Neural progenitor cell (in vitro differentiated cells): ENCODE results near the gene SIGLEC9. TPM values are rescaled to one million over a fixed set of nuclear protein-coding genes. Genes with fewer than 3 reads are reported as not detected.

ENCODE experiments used
- DNase-seq: peaks from one replicate; pipeline ENCODE4 v3.0.0-alpha.2; 2016; ENCODE audit warnings: low spot score
- H2AFZ ChIP-seq: fragments of 200-600 bp; sonication (generic); replicated peaks from 2 replicates; pipeline ENCODE4 v1.6.1; 2016; ENCODE audit warnings: antibody characterized with exemption
- H3F3A ChIP-seq: fragments of 200-600 bp; sonication (generic); 2 replicates; pipeline ENCODE4 v1.6.1; 2016; ENCODE audit warnings: antibody characterized with exemption, low read depth
- H3K27ac ChIP-seq: fragments of 200-600 bp; sonication (generic); 2 replicates; pipeline ENCODE4 v1.5.1; 2016; ENCODE audit warnings: mild to moderate bottlenecking
- H3K27me3 ChIP-seq: fragments of 200-600 bp; sonication (generic); 2 replicates; pipeline ENCODE4 v1.6.1; 2016; ENCODE audit warnings: mild to moderate bottlenecking, moderate library complexity
- H3K36me3 ChIP-seq: fragments of 200-600 bp; sonication (generic); 2 replicates; pipeline ENCODE4 v1.5.1; 2016
- H3K4me1 ChIP-seq: fragments of 200-600 bp; sonication (generic); 2 replicates; pipeline ENCODE4 v1.6.1; 2016; ENCODE audit warnings: mixed run types
- H3K4me2 ChIP-seq: fragments of 200-600 bp; sonication (generic); 2 replicates; pipeline ENCODE4 v1.6.1; 2016
- H3K4me3 ChIP-seq: fragments of 200-600 bp; sonication (generic); 2 replicates; pipeline ENCODE4 v1.5.1; 2016
- H3K79me2 ChIP-seq: fragments of 200-600 bp; sonication (generic); 2 replicates; pipeline ENCODE4 v1.6.1; 2016; ENCODE audit warnings: low read depth
- H3K9ac ChIP-seq: fragments of 200-600 bp; sonication (generic); 2 replicates; pipeline ENCODE4 v1.6.1; 2016
- H3K9me3 ChIP-seq: fragments of 200-600 bp; sonication (generic); 2 replicates; pipeline ENCODE4 v1.5.1; 2016; ENCODE audit warnings: low read depth
- H4K20me1 ChIP-seq: fragments of 200-600 bp; sonication (generic); 2 replicates; pipeline ENCODE4 v1.6.1; 2016; ENCODE audit warnings: low read depth
- H3K27ac Mint-ChIP-seq: 3 replicates; pipeline ENCODE4 v1.8.0; 2021; ENCODE audit warnings: mixed read lengths
- H3K27me3 Mint-ChIP-seq: 2 replicates; pipeline ENCODE4 v1.8.0; 2022; ENCODE audit warnings: low read depth, mild to moderate bottlenecking, inconsistent platforms, moderate library complexity, mixed read lengths; ENCODE audit not compliant: insufficient read depth
- H3K36me3 Mint-ChIP-seq: 3 replicates; pipeline ENCODE4 v1.8.0; 2021; ENCODE audit warnings: mixed read lengths
- H3K4me1 Mint-ChIP-seq: 3 replicates; pipeline ENCODE4 v1.8.0; 2021; ENCODE audit warnings: mixed read lengths
- H3K4me3 Mint-ChIP-seq: 3 replicates; pipeline ENCODE4 v1.8.0; 2021; ENCODE audit warnings: mild to moderate bottlenecking, moderate library complexity, mixed read lengths
- H3K9me3 Mint-ChIP-seq: 3 replicates; pipeline ENCODE4 v1.8.0; 2020; ENCODE audit warnings: mixed read lengths
- CTCF ChIP-seq: fragments of 200-600 bp; sonication (generic); IDR thresholded peaks from 2 replicates; pipeline ENCODE4 v1.5.1; 2017; ENCODE audit warnings: antibody characterized with exemption, mild to moderate bottlenecking
- EZH2 ChIP-seq: fragments of 200-600 bp; sonication (generic); IDR thresholded peaks from 2 replicates; pipeline ENCODE4 v1.6.1; 2017; ENCODE audit warnings: antibody characterized with exemption, mild to moderate bottlenecking, moderate library complexity
- EZH2phosphoT487 ChIP-seq: fragments of 200-600 bp; sonication (generic); IDR thresholded peaks from 2 replicates; pipeline ENCODE4 v1.6.1; 2017; ENCODE audit warnings: antibody characterized with exemption
- total RNA-seq: library from RNA; depleted of rRNA; stranded (reverse); fragments of >200 nt; gene quantifications from 2 replicates; pipeline ENCODE4 v1.2.3, GENCODE V29; 2015; ENCODE audit warnings: low replicate concordance

SIGLEC9 gene
- total RNA-seq, 1 donor from 2014 or later, result not detected

GRCh38 chr19:51138549-51138979 is 13.9 kb downstream of the SIGLEC9 start:
- Mint-ChIP-seq H3K36me3 (no peaks in the 10 kb centered on the region), H3K4me1 (peaks cover 20% of the 10 kb centered on the region), H3K27ac (no peak overlapping the region), H3K27me3 (peaks cover 4% of the 10 kb centered on the region), H3K4me3 (no peak overlapping the region), H3K9me3 (peaks cover 4% of the 10 kb centered on the region)
- H3K27me3 ChIP-seq, result no peaks in the 10 kb centered on the region
- H3K9ac ChIP-seq, result no peak overlapping the region
- no peaks in the 10 kb centered on the region for H3K36me3 ChIP-seq
- H3K4me1 ChIP-seq, result peaks cover 4% of the 10 kb centered on the region
- DNase-seq, result no peak
- H2AFZ ChIP-seq, result no peak overlapping the region
- H3K79me2 ChIP-seq, result no peaks in the 10 kb centered on the region
- no peaks in the 10 kb centered on the region for H4K20me1 ChIP-seq
- H3F3A ChIP-seq, result no peaks in the 10 kb centered on the region
- H3K4me3 ChIP-seq, result no peak overlapping the region
- H3K4me2 ChIP-seq, result no peak overlapping the region
- no peak for TF ChIP-seq EZH2
- TF ChIP-seq EZH2phosphoT487, result no peak
- TF ChIP-seq CTCF, result no peak
- H3K27ac ChIP-seq, result no peak overlapping the region
- no peaks in the 10 kb centered on the region for H3K9me3 ChIP-seq

- H3K4me1 ChIP-seq, result peaks cover 4% of the 10 kb centered on the region
- H3K4me3 Mint-ChIP-seq, result no peak overlapping the region
- H2AFZ ChIP-seq, result no peak overlapping the region
- peaks cover 4% of the 10 kb centered on the region for H3K9me3 Mint-ChIP-seq
- no peaks in the 10 kb centered on the region for H3F3A ChIP-seq
- H3K9me3 ChIP-seq, result no peaks in the 10 kb centered on the region
- H3K4me1 Mint-ChIP-seq, result peaks cover 20% of the 10 kb centered on the region
- no peak overlapping the region for H3K4me3 ChIP-seq
- DNase-seq, result no peak
- no peaks in the 10 kb centered on the region for H3K27me3 ChIP-seq
- TF ChIP-seq CTCF, result no peak
- no peak for TF ChIP-seq EZH2
- TF ChIP-seq EZH2phosphoT487, result no peak
- H3K27ac ChIP-seq, result no peak overlapping the region
- H3K36me3 Mint-ChIP-seq, result no peaks in the 10 kb centered on the region
- no peaks in the 10 kb centered on the region for H4K20me1 ChIP-seq
- H3K9ac ChIP-seq, result no peak overlapping the region
- no peak overlapping the region for H3K4me2 ChIP-seq
- H3K36me3 ChIP-seq, result no peaks in the 10 kb centered on the region
- H3K27me3 Mint-ChIP-seq, result peaks cover 4% of the 10 kb centered on the region
- no peak overlapping the region for H3K27ac Mint-ChIP-seq
- H3K79me2 ChIP-seq, result no peaks in the 10 kb centered on the region
These were observed 14.8 kb downstream of the SIGLEC9 start for GRCh38 chr19:51139299-51140014.

DNA sequence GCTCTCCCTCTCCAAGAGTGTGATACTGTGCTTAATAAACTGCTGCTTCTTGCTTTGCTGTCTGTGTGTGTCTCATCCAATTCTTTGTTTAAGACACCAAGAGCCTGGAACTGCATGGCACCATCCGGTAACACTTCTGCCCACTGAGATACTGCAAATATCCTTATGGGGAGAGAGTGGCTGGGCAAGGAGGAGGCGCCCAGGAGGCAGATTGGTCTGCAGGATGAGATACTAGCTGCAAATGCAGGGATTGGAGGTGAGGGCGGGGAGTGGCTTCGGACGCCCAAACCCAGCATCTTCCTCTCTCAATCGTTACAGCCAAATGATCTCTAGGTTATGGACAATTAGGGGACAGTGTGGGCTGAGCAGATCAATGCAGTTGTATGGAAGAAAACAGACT is 15.7 kb downstream of the SIGLEC9 start:
- DNase-seq, result peak; percentile 11
- no peaks in the 10 kb centered on the region for H4K20me1 ChIP-seq
- peaks cover 4% of the 10 kb centered on the region for H3K4me1 ChIP-seq
- H3K9me3 Mint-ChIP-seq, result no peaks in the 10 kb centered on the region
- H3K79me2 ChIP-seq, result no peaks in the 10 kb centered on the region
- H3K4me2 ChIP-seq, result peak overlapping the region; percentile 49
- peaks cover 4% of the 10 kb centered on the region for H3K27me3 Mint-ChIP-seq
- no peak overlapping the region for H3K27ac ChIP-seq
- no peaks in the 10 kb centered on the region for H3K9me3 ChIP-seq
- no peak overlapping the region for H3K4me3 Mint-ChIP-seq
- no peaks in the 10 kb centered on the region for H3K36me3 Mint-ChIP-seq
- H3K4me3 ChIP-seq, result no peak overlapping the region
- no peak overlapping the region for H3K27ac Mint-ChIP-seq
- peak overlapping the region; percentile 82 for H2AFZ ChIP-seq
- H3K4me1 Mint-ChIP-seq, result peaks cover 20% of the 10 kb centered on the region
- H3F3A ChIP-seq, result no peaks in the 10 kb centered on the region
- H3K27me3 ChIP-seq, result no peaks in the 10 kb centered on the region
- H3K36me3 ChIP-seq, result no peaks in the 10 kb centered on the region
- H3K9ac ChIP-seq, result no peak overlapping the region
- TF ChIP-seq CTCF (no peak), EZH2phosphoT487 (no peak), EZH2 (no peak)
